MG63 (cell line): ENCODE results near the gene EPSTI1. TPM values are rescaled to one million over a fixed set of nuclear protein-coding genes. Genes with fewer than 3 reads are reported as not detected.
"Not testable (repeated sequence)": the region's sequence is repeated elsewhere in the genome, so short reads cannot be mapped to it uniquely, and the experiment has no call there.

Experiments
- DNase-seq: peaks from one replicate; pipeline ENCODE4 v3.0.0-alpha.2; 2020
- H3K27me3 ChIP-seq: fragments of 250-450 bp; sonication (Bioruptor Pico); 2 replicates; pipeline ENCODE4 v1.5.1; 2020; ENCODE audit warnings: mild to moderate bottlenecking, moderate library complexity
- H3K36me3 ChIP-seq: fragments of 250-450 bp; sonication (Bioruptor Pico); 2 replicates; pipeline ENCODE4 v1.5.1; 2020; ENCODE audit warnings: mild to moderate bottlenecking, moderate library complexity
- H3K4me3 ChIP-seq: fragments of 250-450 bp; sonication (Bioruptor Pico); 2 replicates; pipeline ENCODE4 v1.5.1; 2020; ENCODE audit warnings: mild to moderate bottlenecking, moderate library complexity
- H3K9me3 ChIP-seq: fragments of 250-450 bp; sonication (Bioruptor Pico); 2 replicates; pipeline ENCODE4 v1.5.1; 2020; ENCODE audit warnings: mild to moderate bottlenecking, moderate library complexity
- total RNA-seq: library from RNA; depleted of rRNA; stranded (reverse); fragments of >200 nt; shearing (Covaris generic); gene quantifications from 2 replicates; pipeline ENCODE4 v1.2.3, GENCODE V29; 2014; ENCODE audit warnings: low replicate concordance

The EPSTI1 gene
- total RNA-seq, 1 experiment from 2014 or later, result 2.9 TPM

DNA sequence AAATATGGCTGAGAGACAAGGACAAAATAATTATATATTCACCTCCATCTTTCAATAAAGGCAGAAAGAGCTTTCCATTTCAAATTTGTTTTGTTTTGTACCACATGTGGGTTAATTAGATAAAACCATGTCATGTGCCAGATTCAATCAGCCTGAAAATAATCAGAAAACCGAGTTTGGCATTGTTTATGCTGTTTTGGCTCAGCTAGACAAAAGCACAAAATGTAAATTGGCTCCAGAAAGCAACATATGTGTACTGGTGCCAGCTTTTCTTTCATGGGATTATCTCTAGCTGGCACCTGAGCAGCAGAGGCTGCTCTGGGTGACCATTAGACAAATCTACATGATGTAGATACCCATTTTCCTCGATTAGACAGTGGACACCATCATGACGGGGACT lies 22.1 kb upstream of the EPSTI1 start:
- no peaks in the 10 kb centered on the region for H3K9me3 ChIP-seq
- DNase-seq, result no peak
- H3K36me3 ChIP-seq, result no peaks in the 10 kb centered on the region
- no peaks in the 10 kb centered on the region for H3K27me3 ChIP-seq
- no peak overlapping the region for H3K4me3 ChIP-seq

DNA sequence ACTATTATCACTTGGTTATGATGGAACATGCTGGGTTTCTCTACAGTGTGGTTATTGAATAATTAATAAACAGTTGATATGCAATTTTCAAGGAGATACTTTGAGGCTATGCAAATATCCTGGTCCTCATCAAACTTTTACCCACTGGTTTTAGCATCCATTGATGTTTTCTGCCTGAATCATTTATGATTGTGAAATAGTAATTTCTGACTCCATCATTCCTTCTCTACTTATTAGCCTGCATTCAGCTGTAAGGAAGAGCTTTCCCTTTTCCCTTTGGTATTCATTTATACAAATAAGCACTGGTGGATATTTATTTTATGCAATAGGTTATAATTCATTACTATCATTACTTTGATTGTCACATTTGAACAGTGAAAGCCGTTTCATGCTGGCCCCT lies 17.5 kb upstream of the EPSTI1 start:
- H3K4me3 ChIP-seq, result no peak overlapping the region
- no peaks in the 10 kb centered on the region for H3K9me3 ChIP-seq
- no peaks in the 10 kb centered on the region for H3K36me3 ChIP-seq
- H3K27me3 ChIP-seq, result no peaks in the 10 kb centered on the region
- no peak for DNase-seq

DNA sequence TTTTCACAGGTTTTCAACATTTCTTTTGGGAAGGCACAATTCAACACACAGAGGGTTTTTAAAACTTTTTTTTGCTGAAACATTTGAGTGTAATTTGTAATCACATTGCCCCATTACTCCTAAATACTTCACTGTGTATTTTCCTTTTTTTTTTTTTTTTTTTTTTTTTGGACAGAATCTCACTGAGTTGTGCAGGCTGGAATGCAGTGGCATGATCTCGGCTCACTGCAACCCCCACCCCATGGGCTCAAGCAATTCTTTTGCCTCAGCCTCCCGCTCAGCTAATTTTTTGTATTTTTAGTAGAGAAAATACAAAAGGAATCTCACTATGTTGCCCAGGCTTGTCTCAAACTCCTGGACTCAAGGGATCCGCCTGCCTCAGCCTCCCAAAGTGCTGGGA lies 16.6 kb upstream of the EPSTI1 start:
- Histone ChIP-seq H3K4me3 (no peak overlapping the region), H3K9me3 (no peaks in the 10 kb centered on the region), H3K36me3 (no peaks in the 10 kb centered on the region), H3K27me3 (no peaks in the 10 kb centered on the region)
- DNase-seq, result no peak

DNA sequence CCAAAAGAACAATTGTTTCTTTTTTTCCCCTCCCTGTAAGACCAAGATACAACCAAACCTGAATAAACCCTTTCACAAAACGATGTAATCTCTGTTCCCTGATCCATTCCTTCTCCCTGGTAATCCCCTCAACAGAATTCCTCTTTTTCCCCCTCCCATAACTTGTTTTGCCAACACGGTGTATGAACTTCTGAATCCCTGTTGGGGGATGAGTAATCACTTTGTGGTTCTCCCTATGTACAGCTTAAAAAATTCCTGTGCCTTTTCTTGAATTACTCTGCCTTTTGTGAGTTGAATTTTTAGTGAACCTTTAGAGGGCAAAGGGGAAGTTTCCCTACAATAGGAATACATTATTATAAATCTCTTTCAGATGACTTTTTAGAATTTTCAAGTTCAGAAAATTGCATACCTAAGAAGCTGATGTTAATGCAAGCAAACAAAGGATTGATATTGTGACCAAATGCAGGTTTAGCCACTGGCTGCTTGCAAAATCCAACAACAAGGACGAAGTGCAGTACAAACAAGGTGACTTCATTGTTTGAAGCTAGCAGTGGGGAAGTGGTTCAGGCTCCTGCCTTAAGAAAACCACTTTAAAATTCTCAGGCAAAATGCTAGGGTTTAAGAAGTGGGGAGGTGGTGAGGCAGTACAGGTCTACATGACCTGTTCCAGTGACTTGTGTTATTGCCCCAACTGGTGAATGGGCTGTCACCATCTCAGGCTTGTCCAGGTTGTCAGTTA lies 15.0 kb upstream of the EPSTI1 start:
- no peak for DNase-seq
- Histone ChIP-seq H3K27me3 (no peaks in the 10 kb centered on the region), H3K4me3 (no peak overlapping the region), H3K36me3 (no peaks in the 10 kb centered on the region), H3K9me3 (no peaks in the 10 kb centered on the region)

DNA sequence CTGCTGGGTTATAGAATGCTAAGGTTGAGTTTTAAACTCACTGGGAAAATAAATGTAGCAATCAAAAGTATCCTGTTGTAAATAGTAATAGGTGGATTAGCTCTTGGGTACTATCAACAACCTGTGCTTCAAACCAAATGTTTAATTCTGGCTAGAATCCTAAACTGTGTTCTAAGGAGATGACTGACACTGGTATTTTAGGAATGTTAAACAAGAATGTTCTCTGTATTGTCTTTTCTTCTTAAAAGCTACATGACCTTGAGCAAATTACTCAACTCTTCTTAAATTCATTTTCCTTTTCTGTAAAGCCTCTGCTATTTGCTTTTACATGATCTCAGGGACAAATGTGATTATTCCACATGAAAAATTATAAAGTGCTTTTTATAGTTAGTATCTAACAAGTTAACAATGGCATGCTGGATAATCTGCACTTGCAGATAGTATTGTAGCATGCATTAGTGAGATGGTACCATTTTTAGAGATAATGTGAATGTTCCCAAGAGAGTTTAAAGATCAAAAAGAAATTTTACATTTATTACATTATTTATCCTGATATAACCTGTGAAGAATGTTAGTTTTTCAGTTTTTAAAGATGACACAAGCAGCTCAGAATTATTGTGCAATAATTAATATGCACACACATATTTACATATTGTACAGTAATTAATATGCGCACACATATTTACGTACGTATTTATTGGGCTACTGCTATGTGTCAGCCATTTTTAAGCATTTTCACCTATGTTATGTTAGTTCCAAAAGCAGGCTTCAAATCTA lies 13.6 kb upstream of the EPSTI1 start:
- DNase-seq, result no peak

DNA sequence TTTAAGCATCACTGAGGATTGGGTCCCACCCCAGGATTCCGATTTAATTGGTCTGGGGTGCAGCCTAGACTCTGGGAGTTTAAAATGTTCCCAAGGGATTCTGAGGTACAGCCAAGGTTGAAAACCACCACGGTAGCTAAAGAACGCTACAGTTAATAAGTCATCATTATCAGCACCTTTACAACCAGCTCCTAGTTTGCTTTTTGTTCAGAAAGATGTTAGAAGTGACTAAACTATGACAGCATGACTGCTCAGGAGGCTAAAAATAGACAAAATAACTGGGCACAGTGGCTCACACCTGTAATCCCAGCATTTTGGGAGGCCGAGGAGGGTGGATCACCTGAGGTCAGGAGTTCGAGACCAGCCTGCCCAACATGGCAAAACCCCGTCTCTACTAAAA lies 11.7 kb upstream of the EPSTI1 start:
- Histone ChIP-seq H3K27me3 (no peaks in the 10 kb centered on the region), H3K9me3 (no peaks in the 10 kb centered on the region), H3K4me3 (no peak overlapping the region), H3K36me3 (no peaks in the 10 kb centered on the region)
- DNase-seq, result no peak

More for the DNA sequence above, 13.6 kb upstream of the EPSTI1 start:
- Histone ChIP-seq H3K4me3 (no peak overlapping the region), H3K36me3 (no peaks in the 10 kb centered on the region), H3K9me3 (no peaks in the 10 kb centered on the region), H3K27me3 (no peaks in the 10 kb centered on the region)

DNA sequence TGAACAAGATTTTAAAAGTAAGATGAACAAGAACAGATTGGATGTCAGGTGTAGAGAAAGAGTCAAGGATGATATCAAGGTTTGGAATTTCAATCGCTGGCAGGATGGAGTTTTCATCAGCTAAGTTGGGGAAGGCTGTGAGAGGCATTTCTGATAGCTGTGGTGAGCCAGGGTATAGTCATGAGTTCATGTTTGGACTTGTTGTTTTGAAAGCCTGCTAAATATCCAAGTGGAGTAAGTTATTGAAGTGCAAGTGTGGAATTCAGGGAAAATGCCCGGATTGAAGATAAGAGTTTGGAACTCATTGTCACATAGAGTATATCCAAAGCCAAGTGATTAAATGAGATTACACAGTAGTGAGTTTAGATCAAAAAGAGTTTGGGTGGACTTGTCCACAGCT lies 11.0 kb upstream of the EPSTI1 start:
- no peaks in the 10 kb centered on the region for H3K36me3 ChIP-seq
- H3K9me3 ChIP-seq, result no peaks in the 10 kb centered on the region
- H3K27me3 ChIP-seq, result no peaks in the 10 kb centered on the region
- no peak for DNase-seq
- no peak overlapping the region for H3K4me3 ChIP-seq

DNA sequence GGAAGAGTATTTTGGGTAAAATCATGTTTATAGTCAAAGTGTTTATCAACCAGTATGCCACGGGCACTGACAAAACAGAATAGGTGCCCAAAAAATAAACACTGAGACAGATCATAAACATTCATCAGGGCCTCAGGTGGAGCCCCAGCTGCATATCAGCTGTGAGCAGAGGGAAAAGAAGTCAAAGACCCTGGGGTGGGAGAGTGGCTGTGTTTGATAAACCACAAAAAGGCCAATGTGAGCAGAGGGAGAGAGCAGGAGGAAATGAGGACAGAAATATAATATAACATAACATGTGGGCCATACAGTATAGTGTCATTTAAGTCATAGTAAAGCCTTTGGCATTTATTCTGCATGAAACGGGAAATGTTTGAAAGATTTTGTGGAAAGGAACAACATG lies 10.0 kb upstream of the EPSTI1 start:
- Histone ChIP-seq H3K4me3 (no peak overlapping the region), H3K36me3 (no peaks in the 10 kb centered on the region), H3K27me3 (no peaks in the 10 kb centered on the region), H3K9me3 (no peaks in the 10 kb centered on the region)
- no peak for DNase-seq

DNA sequence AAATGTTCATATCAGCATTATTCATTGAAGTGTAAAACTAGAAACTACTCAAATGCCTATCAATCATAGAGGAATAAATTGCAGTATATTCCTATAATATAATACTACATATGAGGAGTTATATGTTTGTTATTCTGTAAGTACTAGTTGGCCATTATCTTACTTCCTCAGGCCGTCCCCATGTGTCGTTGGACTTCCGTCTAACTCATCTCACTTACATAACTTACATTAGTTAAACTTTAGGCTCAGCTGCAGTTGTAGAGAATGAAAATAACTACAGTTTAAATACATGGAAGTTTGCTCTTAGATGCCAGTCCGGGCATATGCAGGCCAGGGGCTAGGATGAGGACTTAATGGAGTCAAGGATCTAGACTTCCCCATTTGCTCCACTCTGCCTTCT lies 8.6 kb upstream of the EPSTI1 start:
- no peak overlapping the region for H3K4me3 ChIP-seq
- H3K36me3 ChIP-seq, result no peaks in the 10 kb centered on the region
- no peak for DNase-seq
- H3K27me3 ChIP-seq, result no peaks in the 10 kb centered on the region
- H3K9me3 ChIP-seq, result no peaks in the 10 kb centered on the region

DNA sequence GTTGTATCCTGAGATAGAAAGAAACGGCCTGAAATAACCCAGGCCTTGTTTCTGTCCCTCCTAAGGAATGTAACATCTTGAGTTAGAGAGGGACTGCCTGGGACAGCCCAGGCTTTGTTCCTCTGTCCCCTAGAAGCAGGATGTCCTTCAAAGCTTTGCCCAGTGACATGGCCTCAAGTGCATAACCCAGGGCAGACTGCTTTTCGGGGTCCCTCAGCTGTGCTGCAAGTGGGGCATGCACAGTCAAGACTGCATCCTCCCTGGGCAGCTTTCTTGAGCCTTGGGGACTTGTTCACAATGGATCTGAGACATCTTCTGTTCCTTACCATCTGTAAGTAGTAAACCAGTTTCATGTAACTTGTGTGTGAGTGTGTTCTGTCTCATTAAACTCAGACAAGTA lies 7.5 kb upstream of the EPSTI1 start:
- no peak overlapping the region for H3K4me3 ChIP-seq

DNA sequence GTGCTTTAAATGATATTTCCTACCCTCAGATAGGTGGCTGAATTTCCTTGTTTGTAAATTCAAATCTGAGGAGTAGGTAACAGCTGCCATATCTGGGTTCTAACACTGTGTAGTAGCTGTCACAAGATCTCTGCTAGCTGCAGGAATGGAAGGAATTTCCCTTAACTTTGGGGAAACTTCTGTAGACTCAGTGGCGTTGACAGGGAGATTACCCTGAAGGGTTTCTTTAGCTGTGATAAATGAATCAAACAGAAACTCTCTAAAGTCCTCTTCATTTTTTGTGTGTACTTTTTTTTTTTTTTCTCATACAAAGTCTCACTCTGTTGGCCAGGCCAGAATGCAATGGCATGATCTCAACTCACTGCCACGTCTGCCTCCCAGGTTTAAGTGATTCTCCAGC lies 5.3 kb upstream of the EPSTI1 start:
- Histone ChIP-seq H3K27me3 (no peaks in the 10 kb centered on the region), H3K4me3 (no peak overlapping the region), H3K9me3 (no peaks in the 10 kb centered on the region), H3K36me3 (no peaks in the 10 kb centered on the region)
- DNase-seq, result no peak

More for the DNA sequence above, 7.5 kb upstream of the EPSTI1 start:
- no peak for DNase-seq
- no peaks in the 10 kb centered on the region for H3K9me3 ChIP-seq
- H3K27me3 ChIP-seq, result no peaks in the 10 kb centered on the region
- H3K36me3 ChIP-seq, result no peaks in the 10 kb centered on the region

DNA sequence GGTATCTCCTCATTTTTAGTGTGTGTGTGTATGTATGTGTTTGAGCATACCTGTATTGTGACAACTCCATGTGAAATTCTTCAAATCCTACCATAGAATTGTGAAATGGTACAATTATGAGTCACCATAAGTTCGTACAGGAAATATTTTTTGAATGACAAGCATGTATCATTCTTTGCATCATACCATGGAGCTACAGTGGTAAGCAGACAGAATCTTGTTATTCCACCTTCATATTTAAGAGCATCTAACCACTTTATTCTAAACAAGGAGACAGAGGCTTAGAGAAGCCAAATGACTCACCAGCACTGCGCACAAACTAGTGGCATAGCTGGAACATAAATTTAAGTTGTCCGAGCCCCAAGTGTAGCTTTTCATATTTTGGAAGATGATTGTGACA lies 4.5 kb upstream of the EPSTI1 start:
- no peaks in the 10 kb centered on the region for H3K36me3 ChIP-seq
- no peaks in the 10 kb centered on the region for H3K9me3 ChIP-seq
- DNase-seq, result peak; percentile 28
- H3K27me3 ChIP-seq, result no peaks in the 10 kb centered on the region
- no peak overlapping the region for H3K4me3 ChIP-seq

DNA sequence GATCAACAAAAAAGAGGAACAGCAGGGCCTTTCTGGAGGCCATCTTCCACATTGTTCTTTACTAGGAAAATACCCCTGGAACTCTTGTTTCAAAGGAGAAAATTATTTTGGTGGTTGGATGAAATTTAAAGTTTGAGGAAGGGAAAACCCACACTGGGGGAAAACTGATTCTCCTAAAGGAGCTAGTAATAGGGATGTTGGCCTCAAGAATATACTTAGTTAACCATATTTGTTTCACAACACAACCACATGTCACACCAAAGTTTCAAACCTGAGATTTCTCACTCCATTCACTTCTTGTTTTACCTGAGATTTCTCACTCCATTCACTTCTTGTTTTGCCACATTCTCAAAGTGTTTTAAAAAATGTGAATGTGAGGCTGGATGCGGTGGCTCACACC lies 2.8 kb upstream of the EPSTI1 start:
- H3K9me3 ChIP-seq, result no peaks in the 10 kb centered on the region
- no peak for DNase-seq
- no peak overlapping the region for H3K4me3 ChIP-seq
- H3K27me3 ChIP-seq, result no peaks in the 10 kb centered on the region
- H3K36me3 ChIP-seq, result no peaks in the 10 kb centered on the region

DNA sequence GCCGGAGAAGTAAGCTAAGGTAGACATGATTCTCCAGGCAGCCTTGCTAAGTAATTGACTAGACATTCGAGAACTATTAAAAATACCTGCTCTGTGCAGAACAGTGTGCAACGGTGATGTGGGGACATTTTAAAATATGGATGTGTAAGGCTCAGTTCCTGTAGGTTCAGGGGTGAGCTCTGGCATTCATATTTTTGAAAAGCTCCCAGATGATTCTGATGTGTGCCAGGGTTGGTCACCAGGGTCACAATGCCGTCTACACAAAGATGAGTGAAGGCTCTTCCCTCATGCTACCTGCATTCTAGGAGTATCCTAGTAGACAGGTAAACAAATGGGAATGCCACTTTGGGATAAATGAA lies 702 bp upstream of the EPSTI1 start:
- no peaks in the 10 kb centered on the region for H3K9me3 ChIP-seq
- no peaks in the 10 kb centered on the region for H3K36me3 ChIP-seq
- peak overlapping the region; percentile 59; the same call in 1 of the 2 replicates for H3K4me3 ChIP-seq
- no peaks in the 10 kb centered on the region for H3K27me3 ChIP-seq
- DNase-seq, result no peak

DNA sequence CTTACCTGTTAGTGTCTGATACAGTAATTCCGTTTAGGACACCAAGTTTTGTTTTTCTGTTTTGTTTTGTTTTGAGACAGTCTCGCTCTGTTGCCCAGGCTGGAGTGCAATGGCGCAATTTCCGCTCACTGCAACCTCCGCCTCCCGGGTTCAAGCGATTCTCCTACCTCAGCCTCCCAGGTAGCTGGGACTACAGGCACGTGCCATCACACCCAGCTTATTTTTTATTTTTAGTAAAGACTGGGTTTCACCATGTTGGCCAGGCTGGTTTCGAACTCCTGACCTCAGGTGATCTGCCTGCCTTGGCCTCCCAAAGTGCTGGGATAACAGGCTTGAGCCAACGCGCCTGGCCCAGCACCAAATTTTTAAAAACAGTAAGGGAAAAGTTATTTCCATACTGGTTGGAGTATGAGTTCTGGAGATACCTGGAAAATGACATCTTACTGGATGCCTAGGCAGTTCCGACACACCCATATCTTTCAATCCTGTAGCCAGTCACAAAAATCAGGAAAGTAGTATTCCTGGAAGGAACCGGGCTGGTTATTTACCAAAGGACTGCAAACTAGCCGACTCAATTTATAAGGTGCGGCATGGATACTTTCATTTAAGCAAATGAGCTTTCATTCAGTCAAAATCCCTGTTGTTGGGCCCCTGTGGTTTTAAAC lies 676 bp downstream of the EPSTI1 start:
- not testable (repeated sequence) for H3K36me3 ChIP-seq, H3K9me3 ChIP-seq, H3K27me3 ChIP-seq, DNase-seq
- H3K4me3 ChIP-seq, result peak overlapping the region; percentile 59

DNA sequence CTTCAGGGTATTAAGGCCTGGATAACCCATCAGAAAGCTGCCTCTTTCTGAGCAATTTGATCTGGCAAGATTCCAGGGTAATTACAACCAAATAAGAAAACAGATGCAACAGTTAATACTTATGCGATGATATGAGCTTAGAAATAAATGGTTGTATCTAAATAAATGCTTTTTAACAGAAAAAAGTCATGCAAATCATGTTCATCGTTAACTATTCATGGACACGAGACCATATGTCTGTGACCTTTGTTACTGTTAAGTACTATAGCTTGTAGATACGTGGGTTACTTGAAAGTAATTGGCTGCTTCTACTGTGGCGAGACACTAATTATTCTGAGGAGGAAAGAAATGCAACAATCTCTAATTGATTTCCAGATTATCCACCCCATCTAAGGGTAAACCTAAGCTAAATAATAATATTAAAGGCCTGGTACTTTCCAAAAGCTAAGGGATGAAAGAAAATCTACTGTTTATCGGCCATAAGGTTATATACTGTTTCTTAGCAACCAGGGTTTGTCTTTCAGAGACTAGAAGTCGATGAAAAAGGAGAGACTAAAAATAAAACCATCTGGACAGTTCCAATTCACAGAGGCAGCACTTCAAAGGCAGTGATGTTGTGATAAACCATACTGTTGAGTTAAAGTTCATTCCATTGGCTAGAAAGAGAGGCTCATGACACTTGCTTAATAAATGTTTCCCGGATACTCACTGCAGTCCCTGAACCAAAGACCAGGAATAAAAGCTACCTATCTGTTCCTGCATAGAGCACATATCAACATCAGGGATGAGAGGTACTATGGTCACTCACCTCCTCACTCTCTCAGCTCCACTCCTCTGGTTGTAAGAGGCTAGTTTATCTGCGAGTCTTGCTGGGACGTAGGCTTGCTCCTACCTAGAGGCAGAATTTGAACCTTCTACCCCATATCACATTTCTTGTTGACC lies 1.5 kb downstream of the EPSTI1 start:
- Histone ChIP-seq H3K27me3 (no peaks in the 10 kb centered on the region), H3K9me3 (no peaks in the 10 kb centered on the region), H3K36me3 (no peaks in the 10 kb centered on the region), H3K4me3 (no peak overlapping the region; the same call in 1 of the 2 replicates)
- DNase-seq, result no peak

DNA sequence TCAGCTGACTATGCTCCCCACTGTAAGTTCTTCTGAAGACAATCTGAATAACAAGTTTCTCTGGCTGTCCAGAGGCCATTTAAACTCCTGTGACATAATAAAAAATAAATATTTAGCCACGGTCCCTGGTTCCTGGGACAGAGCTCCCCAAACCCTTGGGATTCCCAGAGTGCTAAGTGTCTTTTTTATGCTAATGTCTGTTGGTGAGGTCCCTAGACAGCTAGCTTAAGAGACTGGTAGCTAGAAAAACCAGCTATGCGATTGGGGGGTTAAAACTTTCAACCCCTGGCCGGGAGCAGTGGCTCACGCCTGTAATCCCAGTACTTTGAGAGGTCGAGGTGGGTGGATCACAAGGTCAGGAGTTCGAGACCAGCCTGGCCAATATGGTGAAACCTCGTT lies 5.9 kb downstream of the EPSTI1 start:
- Histone ChIP-seq H3K27me3 (no peaks in the 10 kb centered on the region), H3K36me3 (no peaks in the 10 kb centered on the region), H3K4me3 (no peak overlapping the region), H3K9me3 (no peaks in the 10 kb centered on the region)
- no peak for DNase-seq
